ENCODE results near the gene KRTAP19-4.

The KRTAP19-4 gene

GRCh38 chr21:30468900-30469714 is 27.9 kb downstream of the KRTAP19-4 start:
- no peak overlapping the region for H3K4me3 ChIP-seq (ENCODE audit: low read depth, low read length)
- no peak for TF ChIP-seq CTCF (IDR thresholded peaks at IDR 0.05; ENCODE audit: low read depth, low read length, missing control alignments)
- DNase-seq (ENCODE audit: low read depth), result no peak

GRCh38 chr21:30463713-30464112 is 33.3 kb downstream of the KRTAP19-4 start:
- no peak for TF ChIP-seq CTCF (IDR thresholded peaks at IDR 0.05; ENCODE audit: low read depth, low read length, missing control alignments)
- DNase-seq (ENCODE audit: low read depth), result no peak
- H3K4me3 ChIP-seq (ENCODE audit: low read depth, low read length), result no peak overlapping the region

- no peak for DNase-seq (ENCODE audit: low read depth)
These were observed 48.5 kb downstream of the KRTAP19-4 start for GRCh38 chr21:30448514-30448913.

GRCh38 chr21:30447056-30447455 is 49.9 kb downstream of the KRTAP19-4 start:
- no peak for DNase-seq (ENCODE audit: low read depth)
- H3K4me3 ChIP-seq (ENCODE audit: low read depth, low read length), result no peak overlapping the region
- TF ChIP-seq CTCF (IDR thresholded peaks at IDR 0.05; ENCODE audit: low read depth, low read length, missing control alignments), result no peak

More at GRCh38 chr21:30448514-30448913, 48.5 kb downstream of the KRTAP19-4 start:
- no peak overlapping the region for H3K4me3 ChIP-seq (ENCODE audit: low read depth, low read length)
- TF ChIP-seq CTCF (IDR thresholded peaks at IDR 0.05; ENCODE audit: low read depth, low read length, missing control alignments), result no peak
